NCI-H146 treated with DMSO at 0.1 percent for 48 hours (cell line): ENCODE data around the gene PTH1R.

Experiments
- DNase-seq: peaks from one replicate; lab custom pipeline; 2025; ENCODE audit not compliant: unreplicated experiment; lab: John Stamatoyannopoulos, UW

The PTH1R gene

GRCh38 chr3:46897829-46898320, 20.4 kb downstream of the PTH1R start:
- no peak for DNase-seq

- no peak for DNase-seq
Measured at GRCh38 chr3:46898321-46899150, 21.0 kb downstream of the PTH1R start.

GRCh38 chr3:46899151-46900006, 21.9 kb downstream of the PTH1R start:
- no peak for DNase-seq

GRCh38 chr3:46900007-46900292, 22.4 kb downstream of the PTH1R start:
- DNase-seq: peak; percentile 55

GRCh38 chr3:46900356-46900755, 22.8 kb downstream of the PTH1R start:
- no peak for DNase-seq

- DNase-seq: no peak
Measured at GRCh38 chr3:46901061-46901460, 23.5 kb downstream of the PTH1R start.

- no peak for DNase-seq
Measured at GRCh38 chr3:46901591-46902187, 24.2 kb downstream of the PTH1R start.

GRCh38 chr3:46902188-46902631, 24.7 kb downstream of the PTH1R start:
- DNase-seq: no peak

- DNase-seq: no peak
Measured at GRCh38 chr3:46903341-46904302, 26.1 kb downstream of the PTH1R start.

- no peak for DNase-seq
Measured at GRCh38 chr3:46904303-46905212, 27.0 kb downstream of the PTH1R start.

- DNase-seq: no peak
Measured at GRCh38 chr3:46905213-46905560, 27.7 kb downstream of the PTH1R start.

GRCh38 chr3:46905661-46906451, 28.3 kb downstream of the PTH1R start:
- DNase-seq: no peak

- no peak for DNase-seq
Measured at GRCh38 chr3:46906471-46907058, 29.0 kb downstream of the PTH1R start.

- no peak for DNase-seq
Measured at GRCh38 chr3:46907271-46907670, 29.8 kb downstream of the PTH1R start.

GRCh38 chr3:46907960-46908293, 30.4 kb downstream of the PTH1R start:
- DNase-seq: no peak

- DNase-seq: no peak
Measured at GRCh38 chr3:46908294-46908985, 30.9 kb downstream of the PTH1R start.

GRCh38 chr3:46908986-46909534, 31.5 kb downstream of the PTH1R start:
- DNase-seq: no peak
